IPS-20b (cell line): ENCODE measurements around the gene ADAMTS2.
A peak's percentile ranks its signal among the peaks of the same experiment; 100 is the strongest.

Experiments used
- H3K27ac ChIP-seq: one replicate; pipeline ENCODE4 v1.5.1; 2013; ENCODE audit warnings: low read length
- H3K27me3 ChIP-seq: 2 replicates; pipeline ENCODE4 v1.6.1; 2013; ENCODE audit warnings: mild to moderate bottlenecking, low read length, inconsistent platforms; ENCODE audit not compliant: insufficient read depth
- H3K36me3 ChIP-seq: 2 replicates; pipeline ENCODE4 v1.6.1; 2013; ENCODE audit warnings: low read depth, mild to moderate bottlenecking, inconsistent platforms, low read length, moderate library complexity; ENCODE audit not compliant: insufficient read depth
- H3K4me1 ChIP-seq: 2 replicates; pipeline ENCODE4 v1.6.1; 2013; ENCODE audit warnings: mild to moderate bottlenecking, control low read depth, inconsistent platforms, low read length, moderate library complexity; ENCODE audit not compliant: insufficient read depth
- H3K4me3 ChIP-seq: 2 replicates; pipeline ENCODE4 v1.5.1; 2013; ENCODE audit warnings: mild to moderate bottlenecking, low read length, inconsistent platforms
- H3K9ac ChIP-seq: 2 replicates; pipeline ENCODE4 v1.6.1; 2013; ENCODE audit warnings: low read depth, mild to moderate bottlenecking, inconsistent platforms, low read length, moderate library complexity
- H3K9me3 ChIP-seq: 2 replicates; pipeline ENCODE4 v1.6.1; 2013; ENCODE audit warnings: mild to moderate bottlenecking, low read depth, low read length, inconsistent platforms; ENCODE audit not compliant: insufficient read depth

The ADAMTS2 gene

DNA sequence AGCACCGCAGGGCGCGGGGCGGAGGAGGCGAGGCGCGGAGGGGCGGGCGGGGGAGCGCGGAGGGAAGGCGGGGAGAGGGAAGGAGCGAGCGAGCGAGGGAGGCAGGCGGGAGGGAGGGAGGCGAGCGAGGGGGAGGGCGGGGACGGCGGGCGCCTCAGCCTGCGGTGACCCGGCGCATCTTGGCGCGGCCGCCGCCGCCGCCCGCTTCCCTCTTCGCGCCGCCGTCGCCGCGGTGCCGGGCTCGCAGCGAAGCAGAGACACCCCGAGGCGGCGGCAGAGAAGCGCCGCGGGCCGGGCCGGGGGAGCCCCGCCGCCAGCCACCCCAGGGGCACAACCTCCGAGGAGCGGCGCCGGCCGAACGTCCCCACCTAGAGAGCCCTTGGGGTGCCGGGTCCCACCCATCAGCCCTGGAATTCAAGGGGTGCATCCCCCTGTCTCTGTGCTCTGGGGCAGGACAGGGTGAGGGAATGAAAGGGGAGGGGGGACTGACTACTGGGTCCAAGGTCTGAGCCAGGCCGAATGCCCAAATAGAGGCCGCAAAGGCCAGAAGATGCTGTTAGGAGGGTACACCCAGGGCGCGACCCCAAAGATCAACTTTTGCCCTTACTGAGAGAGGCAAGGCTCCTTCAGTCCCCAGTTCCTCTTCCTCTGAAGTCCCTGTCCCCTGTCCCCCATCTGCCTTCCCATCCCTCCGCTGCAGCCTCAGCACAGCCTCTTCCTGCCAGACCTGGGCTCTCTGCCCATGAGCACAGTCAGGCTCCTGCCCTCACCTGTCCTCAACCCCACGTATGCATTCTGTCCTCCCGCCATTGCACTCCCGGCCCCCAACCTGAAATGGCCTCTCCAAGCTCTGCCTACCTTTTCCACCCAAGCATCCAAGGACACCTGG lies at the start of gene ADAMTS2:
Gene ADAMTS2, minus strand, starts transcription at position 29 of the 889 bp plus-strand sequence. CDS start 133 bp downstream, outside the sequence.
- Histone ChIP-seq H3K36me3 (no peaks in the 10 kb centered on the region), H3K4me3 (peak within 1 kb of the TSS; percentile 80), H3K27ac (no peak within 1 kb of the TSS), H3K9me3 (no peaks in the 10 kb centered on the region), H3K27me3 (peaks cover 72% of the 10 kb centered on the region), H3K4me1 (peaks cover 9% of the 10 kb centered on the region), H3K9ac (0 out of 2 replicates have a peak within 1 kb of the TSS, but pooled peaks have one; percentile 21)

DNA sequence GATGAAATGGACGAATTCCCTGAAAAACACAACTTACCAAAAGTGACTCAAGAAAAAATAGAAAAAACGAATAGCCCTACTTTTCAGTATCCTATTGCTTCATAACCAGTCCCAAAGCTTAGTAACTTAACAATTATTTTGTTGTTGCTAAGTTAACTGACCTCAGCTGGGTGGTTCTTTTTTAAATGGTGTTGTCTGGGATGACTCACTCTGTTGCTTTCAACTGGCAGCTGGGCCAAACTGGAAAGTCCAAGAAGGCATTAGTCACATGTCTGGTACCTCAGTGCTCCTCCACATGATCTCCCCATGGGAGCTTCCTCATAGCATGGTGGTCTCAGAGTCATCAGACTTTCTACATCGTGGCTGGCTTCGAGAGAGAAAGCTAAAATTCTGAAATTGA lies 47.8 kb upstream of the ADAMTS2 start:
- Histone ChIP-seq H3K9ac (no peak overlapping the region), H3K27ac (no peak overlapping the region), H3K36me3 (no peaks in the 10 kb centered on the region), H3K27me3 (no peaks in the 10 kb centered on the region), H3K4me3 (no peak overlapping the region), H3K9me3 (peaks cover 49% of the 10 kb centered on the region), H3K4me1 (no peaks in the 10 kb centered on the region)

DNA sequence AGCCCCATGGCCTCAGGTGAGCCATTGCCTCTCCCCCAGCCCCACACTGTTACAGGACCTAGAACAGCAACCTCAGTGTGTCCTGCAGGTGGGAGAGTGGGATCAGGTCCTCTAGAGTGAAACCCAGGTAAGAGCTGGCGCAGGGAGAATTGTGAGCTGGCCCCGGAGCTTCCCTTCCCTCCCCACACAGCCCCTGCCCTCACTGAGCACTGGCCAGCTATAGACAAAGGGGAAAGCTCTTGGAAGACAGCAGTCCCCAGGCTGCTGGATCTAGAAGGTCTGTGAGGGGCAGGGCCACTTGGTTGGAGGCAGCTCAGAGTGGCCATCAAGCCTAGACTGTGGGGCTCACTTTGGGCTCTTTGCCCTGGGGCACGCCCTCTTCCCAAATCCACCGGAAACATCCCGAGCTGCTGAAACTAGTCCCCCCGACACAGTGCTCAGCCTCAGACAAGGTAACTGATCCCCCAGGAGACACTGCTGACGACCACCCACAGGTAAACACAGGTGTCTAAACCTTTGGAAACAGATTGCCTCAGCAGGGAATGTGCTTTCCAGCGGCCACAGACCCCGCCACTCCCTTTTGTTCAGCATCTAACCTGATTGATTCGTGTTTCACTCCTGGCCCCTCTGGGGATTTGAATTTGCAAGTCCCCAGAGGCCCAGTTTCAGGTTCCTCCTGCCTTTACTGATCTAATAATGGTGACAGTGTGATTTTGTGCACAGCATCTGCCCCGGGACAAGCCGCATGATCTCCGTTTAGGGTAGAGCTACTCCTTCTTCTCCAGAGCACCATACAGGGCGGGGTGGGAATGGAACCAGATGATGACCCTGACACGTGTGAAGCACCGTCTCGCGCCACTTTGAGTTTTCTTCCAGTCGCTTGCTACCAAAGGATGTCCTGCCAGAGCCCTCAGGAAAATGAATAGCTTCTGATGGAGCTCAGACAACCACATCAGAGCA lies 42.2 kb upstream of the ADAMTS2 start:
- no peak overlapping the region for H3K27ac ChIP-seq
- no peak overlapping the region for H3K9ac ChIP-seq
- H3K4me3 ChIP-seq = no peak overlapping the region
- H3K27me3 ChIP-seq = no peaks in the 10 kb centered on the region
- H3K36me3 ChIP-seq = no peaks in the 10 kb centered on the region
- H3K9me3 ChIP-seq = peaks cover 16% of the 10 kb centered on the region; the same call in 1 of the 2 replicates
- H3K4me1 ChIP-seq = no peaks in the 10 kb centered on the region

DNA sequence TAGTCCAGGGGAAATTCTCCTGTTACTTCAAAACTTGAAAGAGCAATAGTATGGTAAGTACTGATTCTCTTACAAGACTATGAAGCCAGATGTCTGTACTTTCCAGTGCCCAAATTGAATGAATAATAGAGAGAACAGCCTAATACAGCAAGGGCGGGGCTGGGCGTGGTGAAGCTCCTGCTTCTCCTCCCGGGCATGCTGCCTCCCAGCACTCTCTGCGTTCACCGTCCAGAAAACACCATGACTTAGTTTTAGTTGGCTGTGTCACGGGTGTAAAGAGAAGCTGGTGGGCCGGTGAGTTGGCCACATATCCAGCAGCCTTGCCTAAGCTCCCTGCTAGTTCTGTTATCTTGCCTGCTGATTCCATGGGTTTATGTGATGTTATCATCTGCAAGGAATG lies 40.7 kb upstream of the ADAMTS2 start:
- Histone ChIP-seq H3K27me3 (no peaks in the 10 kb centered on the region), H3K36me3 (no peaks in the 10 kb centered on the region), H3K4me3 (no peak overlapping the region), H3K9ac (no peak overlapping the region), H3K9me3 (peaks cover 14% of the 10 kb centered on the region; the same call in 1 of the 2 replicates), H3K4me1 (no peaks in the 10 kb centered on the region), H3K27ac (no peak overlapping the region)

DNA sequence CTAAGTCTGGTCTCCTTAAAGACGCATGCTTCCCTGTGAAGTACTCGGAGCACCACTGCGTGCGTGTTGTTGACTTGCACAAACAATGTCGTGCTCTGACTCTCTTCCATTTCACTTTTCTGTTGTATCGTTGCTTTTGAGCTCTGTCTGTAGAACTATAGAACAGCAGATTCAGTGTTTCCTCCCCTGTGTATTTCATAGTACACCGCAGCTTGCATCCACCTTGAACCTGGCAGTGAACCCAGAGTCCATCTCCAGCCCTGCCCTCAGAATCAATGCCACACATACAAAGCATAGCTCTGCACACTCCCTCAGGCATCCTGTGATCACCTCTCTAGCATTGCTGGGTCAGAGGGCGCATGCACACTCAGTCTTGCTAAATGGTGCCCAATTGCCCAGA lies 37.2 kb upstream of the ADAMTS2 start:
- no peaks in the 10 kb centered on the region for H3K4me1 ChIP-seq
- no peak overlapping the region for H3K27ac ChIP-seq
- no peak overlapping the region for H3K4me3 ChIP-seq
- no peaks in the 10 kb centered on the region; the same call in 1 of the 2 replicates for H3K9me3 ChIP-seq
- H3K36me3 ChIP-seq = no peaks in the 10 kb centered on the region
- H3K9ac ChIP-seq = no peak overlapping the region
- H3K27me3 ChIP-seq = no peaks in the 10 kb centered on the region

DNA sequence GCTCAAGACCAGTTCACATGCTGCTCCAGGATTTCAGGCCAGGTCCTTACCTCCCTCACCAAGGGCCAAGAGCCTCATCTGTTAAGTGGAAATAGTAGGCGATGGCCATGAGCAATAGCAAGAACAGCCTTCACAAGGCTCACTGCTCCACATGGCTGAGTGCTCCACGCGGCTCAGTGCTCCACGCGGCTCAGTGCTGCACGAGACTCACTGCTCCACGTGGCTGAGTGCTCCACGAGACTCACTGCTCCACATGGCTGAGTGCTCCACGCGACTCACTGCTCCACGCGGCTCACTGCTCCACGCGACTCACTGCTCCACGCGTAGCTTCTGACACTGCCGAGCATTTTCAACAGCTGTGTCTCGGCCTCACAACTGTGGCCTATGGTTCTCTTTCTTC lies 36.4 kb upstream of the ADAMTS2 start:
- no peak overlapping the region for H3K4me3 ChIP-seq
- H3K27ac ChIP-seq = no peak overlapping the region
- H3K9me3 ChIP-seq = no peaks in the 10 kb centered on the region; the same call in 1 of the 2 replicates
- no peaks in the 10 kb centered on the region for H3K36me3 ChIP-seq
- H3K27me3 ChIP-seq = no peaks in the 10 kb centered on the region
- H3K4me1 ChIP-seq = no peaks in the 10 kb centered on the region
- H3K9ac ChIP-seq = no peak overlapping the region

GRCh38 chr5:179380211-179381035 lies 35.2 kb upstream of the ADAMTS2 start:
- H3K4me1 ChIP-seq = no peaks in the 10 kb centered on the region
- no peak overlapping the region for H3K4me3 ChIP-seq
- no peak overlapping the region for H3K27ac ChIP-seq
- H3K9ac ChIP-seq = no peak overlapping the region
- H3K27me3 ChIP-seq = no peaks in the 10 kb centered on the region
- H3K9me3 ChIP-seq = no peaks in the 10 kb centered on the region; the same call in 1 of the 2 replicates
- no peaks in the 10 kb centered on the region for H3K36me3 ChIP-seq

GRCh38 chr5:179379321-179379890 lies 34.1 kb upstream of the ADAMTS2 start:
- no peaks in the 10 kb centered on the region for H3K4me1 ChIP-seq
- no peak overlapping the region for H3K9ac ChIP-seq
- no peak overlapping the region for H3K4me3 ChIP-seq
- H3K36me3 ChIP-seq = no peaks in the 10 kb centered on the region
- no peak overlapping the region for H3K27ac ChIP-seq
- H3K9me3 ChIP-seq = no peaks in the 10 kb centered on the region; the same call in 1 of the 2 replicates
- H3K27me3 ChIP-seq = no peaks in the 10 kb centered on the region

GRCh38 chr5:179378441-179379271 lies 33.4 kb upstream of the ADAMTS2 start:
- no peak overlapping the region for H3K9ac ChIP-seq
- H3K4me3 ChIP-seq = no peak overlapping the region
- no peaks in the 10 kb centered on the region; the same call in 1 of the 2 replicates for H3K9me3 ChIP-seq

GRCh38 chr5:179378116-179378440 lies 32.8 kb upstream of the ADAMTS2 start:
- Histone ChIP-seq H3K27me3 (no peaks in the 10 kb centered on the region), H3K4me3 (no peak overlapping the region), H3K9me3 (no peaks in the 10 kb centered on the region; the same call in 1 of the 2 replicates), H3K36me3 (no peaks in the 10 kb centered on the region), H3K4me1 (no peaks in the 10 kb centered on the region), H3K9ac (no peak overlapping the region), H3K27ac (no peak overlapping the region)

More at GRCh38 chr5:179378441-179379271, 33.4 kb upstream of the ADAMTS2 start:
- H3K27me3 ChIP-seq = no peaks in the 10 kb centered on the region
- H3K27ac ChIP-seq = no peak overlapping the region
- no peaks in the 10 kb centered on the region for H3K36me3 ChIP-seq
- no peaks in the 10 kb centered on the region for H3K4me1 ChIP-seq
